Sigmoid colon (tissue), 7 donors: ENCODE measurements around the gene LY86. TPM values are rescaled to one million over a fixed set of nuclear protein-coding genes. Genes with fewer than 3 reads are reported as not detected.

Experiments
- DNase-seq: peaks from one replicate; pipeline ENCODE4 v3.0.0-alpha.2; 2019
- H3K27ac ChIP-seq, 4 donors: fragments of 200-600 bp; sonication (generic); one replicate each; pipeline ENCODE4 v1.5.1; 2016 to 2019; ENCODE audit warnings: mild to moderate bottlenecking in 1 of 4
- H3K27me3 ChIP-seq, 3 donors: fragments of 200-600 bp; sonication (generic); one replicate each; pipeline ENCODE4 v1.5.1; 2019; ENCODE audit warnings: mild to moderate bottlenecking in 1 of 3
- H3K36me3 ChIP-seq, 4 donors: fragments of 200-600 bp; sonication (generic); one replicate each; pipeline ENCODE4 v1.5.1; 2016 to 2019
- H3K4me1 ChIP-seq, 4 donors: fragments of 200-600 bp; sonication (generic); one replicate each; pipeline ENCODE4 v1.5.1; 2017 to 2019
- H3K4me3 ChIP-seq, 4 donors: fragments of 200-600 bp; sonication (generic); one replicate each; pipeline ENCODE4 v1.5.1; 2017 to 2019; ENCODE audit warnings: mild to moderate bottlenecking in 2 of 4, moderate library complexity in 1 of 4
- H3K9me3 ChIP-seq, 4 donors: fragments of 200-600 bp in 3 of 4; sonication (generic) in 3 of 4; one replicate each; pipeline versions ENCODE4 v1.5.1 to v1.6.1; 2013 to 2019
- CTCF ChIP-seq, 4 experiments: fragments of 450-650 bp in 3 of 4; fragments of 200-600 bp in 1 of 4; IDR thresholded peaks; one replicate each; pipeline ENCODE4 v1.5.1; 2016 to 2019; ENCODE audit warnings: antibody characterized with exemption in 4 of 4, mild to moderate bottlenecking in 3 of 4, moderate library complexity in 2 of 4
- EP300 ChIP-seq, 4 donors: sonication (generic); formaldehyde crosslinking; IDR thresholded peaks; one replicate each; pipeline ENCODE4 v1.6.1; 2017; ENCODE audit warnings: antibody characterized with exemption in 4 of 4
- POLR2A ChIP-seq, 2 donors: fragments of 450-650 bp; IDR thresholded peaks; one replicate each; pipeline ENCODE4 v1.6.1; 2016; ENCODE audit warnings: antibody characterized with exemption in 2 of 2, mild to moderate bottlenecking in 2 of 2, moderate library complexity in 2 of 2
- POLR2AphosphoS5 ChIP-seq, 4 donors: sonication (generic); formaldehyde crosslinking; IDR thresholded peaks; one replicate each; pipeline ENCODE4 v1.6.1; 2017; ENCODE audit warnings: antibody characterized with exemption in 4 of 4
- WGBS, 2 donors: extraction: QIAGEN DNeasy Blood & Tissue Kit; methylation state at CpG; one replicate each; pipeline ENCODE4 v1.1.7; 2013; 5-methylcytosine and 5-hydroxymethylcytosine counted together
- intact Hi-C: fragments of 100-400 bp; cut with DNase I; formaldehyde crosslinking; loops from one replicate; pipeline ENCODE4 v1.15.1; 2023
- polyA plus RNA-seq, 3 donors: library from polyadenylated mRNA; stranded (reverse); fragments of 200-250 nt; gene quantifications; one replicate each; pipeline ENCODE4 v1.2.3, GENCODE V29; 2013
- total RNA-seq, 4 donors: library from RNA; depleted of rRNA; stranded (reverse); fragments of >200 nt; gene quantifications; one replicate each; pipeline ENCODE4 v1.1.0, GENCODE V29; 2016
- donor health status: healthy with polysubstance abuse.
- donor health status: Bipolar disorder and iron deficiency.
- donor health status: healthy.

LY86 gene
- total and polyA plus RNA-seq, 7 donors = 1.1 to 15.7 (median 5.9) TPM

DNA sequence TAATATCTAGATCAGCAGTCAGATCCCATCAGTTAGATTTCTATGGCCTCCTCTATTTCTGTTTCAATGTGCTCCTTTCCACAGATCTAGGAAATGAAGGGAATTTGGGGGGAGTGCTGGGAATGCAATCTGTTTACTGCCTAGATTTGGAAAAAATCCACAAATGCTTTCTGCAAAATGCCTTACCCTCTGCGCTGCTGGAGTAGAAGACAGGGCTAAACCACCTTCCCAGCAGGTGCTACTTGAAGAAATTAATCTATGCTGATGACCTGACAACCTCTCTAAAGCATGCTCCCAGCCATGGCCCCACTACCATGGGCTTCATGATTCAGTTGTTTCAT, 46.2 kb downstream of the LY86 start:
- no peaks in the 10 kb centered on the region for H3K4me1 ChIP-seq
- no peak overlapping the region for H3K4me3 ChIP-seq
- H3K9me3 ChIP-seq = no peaks in the 10 kb centered on the region
- no peak for DNase-seq
- WGBS, 2 donors = 85 to 91% methylated on average over 1 of the region's 1 CpG
- H3K36me3 ChIP-seq = no peaks in the 10 kb centered on the region
- TF ChIP-seq EP300 (IDR thresholded peaks at IDR 0.05) (no peak), POLR2AphosphoS5 (IDR thresholded peaks at IDR 0.05) (no peak)
- H3K27ac ChIP-seq = no peak overlapping the region
- intact Hi-C loops = no loop called here
- H3K27me3 ChIP-seq = no peaks in the 10 kb centered on the region

DNA sequence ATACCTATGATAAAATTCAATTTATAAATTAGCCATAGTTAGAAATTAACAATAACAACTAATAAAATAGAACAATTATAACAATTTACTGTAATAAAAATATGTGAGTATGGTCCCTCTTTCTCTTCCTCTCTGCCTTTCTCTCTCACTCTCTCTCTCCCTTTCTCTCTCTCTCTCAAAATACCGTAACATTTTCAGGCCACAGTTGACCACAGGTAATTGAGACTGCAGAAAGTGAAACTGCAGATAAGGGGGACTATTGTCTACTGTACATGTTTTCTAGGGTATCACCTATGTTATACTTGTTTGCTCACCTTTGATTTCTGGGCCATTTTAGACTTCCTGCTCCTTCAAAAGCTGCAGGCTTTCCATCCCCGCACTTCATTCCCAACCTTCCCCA, 46.8 kb downstream of the LY86 start:
- intact Hi-C loops = no loop called here
- Histone ChIP-seq H3K36me3 (no peaks in the 10 kb centered on the region), H3K4me1 (no peaks in the 10 kb centered on the region), H3K27me3 (no peaks in the 10 kb centered on the region), H3K9me3 (no peaks in the 10 kb centered on the region), H3K4me3 (no peak overlapping the region), H3K27ac (no peak overlapping the region)
- no peak for DNase-seq
- 72 to 82% methylated on average over 2 of the region's 2 CpGs for WGBS, 2 donors
- TF ChIP-seq CTCF (IDR thresholded peaks at IDR 0.05) (no peak), EP300 (IDR thresholded peaks at IDR 0.05) (no peak)

- H3K27ac ChIP-seq = no peak overlapping the region
- 90 to 91% methylated on average over 3 of the region's 3 CpGs for WGBS, 2 donors
- no peak for TF ChIP-seq CTCF (IDR thresholded peaks at IDR 0.05)
- no peak for TF ChIP-seq POLR2AphosphoS5 (IDR thresholded peaks at IDR 0.05)
- no peak for TF ChIP-seq POLR2A (IDR thresholded peaks at IDR 0.05)
- H3K36me3 ChIP-seq = no peaks in the 10 kb centered on the region
- H3K9me3 ChIP-seq = no peaks in the 10 kb centered on the region
- no peaks in the 10 kb centered on the region for H3K27me3 ChIP-seq
- no peaks in the 10 kb centered on the region for H3K4me1 ChIP-seq
- intact Hi-C loops = no loop called here
- DNase-seq = no peak
- H3K4me3 ChIP-seq = no peak overlapping the region
Measured at GRCh38 chr6:6635869-6636268, 47.3 kb downstream of the LY86 start.

DNA sequence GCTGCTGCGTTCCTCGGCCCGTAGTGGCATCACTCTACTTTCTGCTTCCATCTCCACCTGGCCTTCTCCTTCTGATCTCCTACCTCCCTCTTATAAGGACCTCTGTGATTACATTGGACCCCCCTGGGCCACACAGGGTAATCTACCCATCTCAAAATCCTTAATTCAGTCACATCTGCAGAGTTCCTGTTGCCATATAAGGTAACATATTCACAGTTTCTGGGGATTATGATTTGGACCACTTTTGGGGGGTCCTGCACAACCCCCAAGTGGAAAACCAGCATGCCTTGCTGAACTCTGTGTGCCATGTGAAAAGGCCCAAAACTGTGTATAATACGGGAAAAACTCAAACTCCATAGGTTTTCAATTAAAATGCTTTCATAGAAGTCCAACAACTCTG, 51.1 kb downstream of the LY86 start:
- no peak overlapping the region for H3K27ac ChIP-seq
- H3K9me3 ChIP-seq = no peaks in the 10 kb centered on the region

DNA sequence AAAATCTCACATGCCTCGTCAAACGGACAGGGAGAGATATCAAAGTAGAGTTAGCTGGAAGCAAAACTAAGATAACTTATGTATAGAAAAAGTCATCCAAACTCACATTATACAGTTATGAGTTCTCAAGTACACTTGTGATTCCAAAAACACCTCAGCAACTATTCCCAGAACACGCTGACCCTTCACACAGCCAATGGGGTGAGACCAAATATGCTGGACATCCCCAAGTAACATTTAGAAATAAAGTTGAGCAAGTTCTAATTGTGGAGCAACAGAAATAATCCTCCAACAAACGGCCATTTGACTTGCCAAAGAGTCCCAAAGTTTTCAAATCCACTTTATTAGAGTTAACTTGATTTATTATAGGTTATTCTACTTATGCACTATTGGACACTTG, 52.4 kb downstream of the LY86 start:
- no peaks in the 10 kb centered on the region for H3K36me3 ChIP-seq
- no peaks in the 10 kb centered on the region for H3K4me1 ChIP-seq
- H3K27ac ChIP-seq = no peak overlapping the region
- no peak for TF ChIP-seq EP300 (IDR thresholded peaks at IDR 0.05)
- TF ChIP-seq POLR2AphosphoS5 (IDR thresholded peaks at IDR 0.05) = no peak
- no peak for TF ChIP-seq CTCF (IDR thresholded peaks at IDR 0.05)
- 59 to 73% methylated on average over 4 of the region's 4 CpGs for WGBS, 2 donors
- no peaks in the 10 kb centered on the region for H3K9me3 ChIP-seq
- no peak overlapping the region for H3K4me3 ChIP-seq
- no peak for DNase-seq
- intact Hi-C loops = no loop called here
- H3K27me3 ChIP-seq = no peaks in the 10 kb centered on the region

More for the DNA sequence above, 51.1 kb downstream of the LY86 start:
- no peaks in the 10 kb centered on the region for H3K36me3 ChIP-seq
- TF ChIP-seq POLR2AphosphoS5 (IDR thresholded peaks at IDR 0.05) (no peak), CTCF (IDR thresholded peaks at IDR 0.05) (no peak), POLR2A (IDR thresholded peaks at IDR 0.05) (no peak), EP300 (IDR thresholded peaks at IDR 0.05) (no peak)
- no peaks in the 10 kb centered on the region for H3K4me1 ChIP-seq
- WGBS, 2 donors = 97 to 99% methylated on average over 4 of the region's 4 CpGs
- no peak for DNase-seq
- H3K27me3 ChIP-seq = no peaks in the 10 kb centered on the region
- intact Hi-C loops = no loop called here
- H3K4me3 ChIP-seq = no peak overlapping the region
